Left ventricle myocardium inferior (tissue), 1 donor: Measurements from ENCODE around the gene PYGO2. TPM values are rescaled to one million over a fixed set of nuclear protein-coding genes. Genes with fewer than 3 reads are reported as not detected.

Source experiments
- DNase-seq: peaks from one replicate; pipeline ENCODE4 v3.0.0-alpha.2; 2020
- H3K27ac ChIP-seq: fragments of 200-600 bp; replicated peaks from 2 replicates; pipeline ENCODE4 v1.8.0; 2021
- H3K27me3 ChIP-seq: fragments of 200-600 bp; 2 replicates; pipeline ENCODE4 v1.8.0; 2021; ENCODE audit warnings: low read depth
- H3K36me3 ChIP-seq: fragments of 200-600 bp; 2 replicates; pipeline ENCODE4 v1.8.0; 2021
- H3K4me1 ChIP-seq: fragments of 200-600 bp; 2 replicates; pipeline ENCODE4 v1.8.0; 2021
- H3K4me3 ChIP-seq: fragments of 200-600 bp; 2 replicates; pipeline ENCODE4 v1.8.0; 2021; ENCODE audit warnings: mild to moderate bottlenecking, moderate library complexity
- H3K9me3 ChIP-seq: fragments of 200-600 bp; replicated peaks from 2 replicates; pipeline ENCODE4 v1.8.0; 2021
- intact Hi-C: fragments of 100-400 bp; cut with micrococcal nuclease; formaldehyde crosslinking; loops from one replicate; pipeline ENCODE4 v1.11.0; 2022
- total RNA-seq: library from RNA; stranded (reverse); fragmentation: NEBNext Ultra II Directional; extraction: Animal tissue kit (Norgen Biotek cat#: 25700); gene quantifications from one replicate; pipeline ENCODE4 v1.2.1, GENCODE V29; 2021
- TF ChIP-seq, protein P1 (sequence below): fragments of 200-600 bp; IDR thresholded peaks from 2 replicates; pipeline ENCODE4 v1.8.0; 2021; ENCODE audit warnings: antibody characterized with exemption, mild to moderate bottlenecking, borderline replicate concordance
- donor health status: DM: no; HTN: yes; CAD: no; lungs with severe emphysema.

The PYGO2 gene
- total RNA-seq, 1 donor from 2014 or later = 12.9 TPM

DNA sequence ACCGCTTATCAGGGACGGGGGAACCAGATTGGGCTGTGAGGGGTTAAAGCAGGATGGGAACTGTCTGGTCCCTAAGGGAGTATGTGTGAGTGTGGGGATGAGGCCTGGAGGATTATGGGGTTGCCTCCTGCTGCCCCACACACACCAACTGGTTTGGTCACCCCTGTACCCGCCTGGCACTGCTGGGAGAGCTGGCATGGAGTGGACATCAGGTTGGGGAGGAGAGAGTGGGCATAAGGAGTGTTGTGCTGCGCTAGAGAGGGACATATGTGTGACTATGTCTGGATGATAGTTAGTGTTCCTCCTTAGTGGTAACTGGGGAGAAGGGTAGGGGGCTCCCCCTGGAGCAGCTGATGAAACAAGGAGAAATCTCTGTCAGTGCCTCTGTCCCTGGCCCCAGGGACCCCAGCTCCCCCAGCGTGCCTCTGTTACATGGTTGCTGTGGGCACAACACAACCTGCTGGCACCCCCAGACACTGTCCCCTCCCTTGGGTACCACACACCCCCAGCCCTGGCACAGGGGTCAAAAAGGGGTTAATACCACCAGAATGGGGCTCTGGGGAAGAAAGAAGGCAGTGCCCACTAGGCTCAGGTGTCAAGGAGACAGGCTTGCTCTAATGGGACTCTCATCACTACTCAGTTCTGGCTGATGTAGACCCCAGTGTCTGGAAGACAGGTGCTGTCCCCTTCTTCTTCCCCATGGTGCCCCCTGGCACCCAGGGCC is 42.9 kb upstream of the PYGO2 start:
- Histone ChIP-seq H3K4me1 (peaks cover 89% of the 10 kb centered on the region), H3K27ac (peak overlapping the region; percentile 95), H3K9me3 (no peaks in the 10 kb centered on the region), H3K27me3 (no peaks in the 10 kb centered on the region), H3K4me3 (peak overlapping the region; percentile 95), H3K36me3 (no peaks in the 10 kb centered on the region)
- intact Hi-C loops = no loop called here
- no peak for DNase-seq
- TF ChIP-seq, protein P1, sequence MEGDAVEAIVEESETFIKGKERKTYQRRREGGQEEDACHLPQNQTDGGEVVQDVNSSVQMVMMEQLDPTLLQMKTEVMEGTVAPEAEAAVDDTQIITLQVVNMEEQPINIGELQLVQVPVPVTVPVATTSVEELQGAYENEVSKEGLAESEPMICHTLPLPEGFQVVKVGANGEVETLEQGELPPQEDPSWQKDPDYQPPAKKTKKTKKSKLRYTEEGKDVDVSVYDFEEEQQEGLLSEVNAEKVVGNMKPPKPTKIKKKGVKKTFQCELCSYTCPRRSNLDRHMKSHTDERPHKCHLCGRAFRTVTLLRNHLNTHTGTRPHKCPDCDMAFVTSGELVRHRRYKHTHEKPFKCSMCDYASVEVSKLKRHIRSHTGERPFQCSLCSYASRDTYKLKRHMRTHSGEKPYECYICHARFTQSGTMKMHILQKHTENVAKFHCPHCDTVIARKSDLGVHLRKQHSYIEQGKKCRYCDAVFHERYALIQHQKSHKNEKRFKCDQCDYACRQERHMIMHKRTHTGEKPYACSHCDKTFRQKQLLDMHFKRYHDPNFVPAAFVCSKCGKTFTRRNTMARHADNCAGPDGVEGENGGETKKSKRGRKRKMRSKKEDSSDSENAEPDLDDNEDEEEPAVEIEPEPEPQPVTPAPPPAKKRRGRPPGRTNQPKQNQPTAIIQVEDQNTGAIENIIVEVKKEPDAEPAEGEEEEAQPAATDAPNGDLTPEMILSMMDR = no peak

DNA sequence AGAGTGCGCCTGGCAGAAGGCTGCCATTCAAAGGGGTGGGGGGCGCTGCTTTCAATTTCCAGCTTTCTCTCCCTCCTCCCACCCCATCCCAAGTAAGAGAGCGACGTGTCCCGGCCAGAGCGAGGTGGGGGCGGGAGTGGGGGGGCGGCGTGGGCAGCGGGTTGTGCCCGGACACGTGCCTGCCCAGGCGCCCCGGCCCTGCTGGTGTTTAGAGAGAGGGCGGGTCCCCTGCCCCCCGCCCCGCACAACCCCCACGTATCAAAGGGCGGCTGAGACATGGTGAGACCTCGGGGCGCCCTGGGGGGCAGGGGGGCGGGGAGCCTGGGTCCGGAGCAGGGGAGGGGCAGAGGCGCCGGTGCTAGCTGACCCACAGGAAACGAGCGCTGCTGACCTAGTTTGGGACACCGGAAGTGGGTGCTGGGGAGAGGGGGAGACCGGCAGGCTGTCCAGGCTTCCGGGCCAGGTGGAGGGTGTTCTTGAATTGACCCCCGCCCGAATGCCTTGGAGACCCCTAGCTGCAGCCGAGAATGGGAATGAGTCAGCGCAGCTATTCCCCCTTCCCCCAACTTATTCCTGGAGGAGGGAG is 42.3 kb upstream of the PYGO2 start:
- Histone ChIP-seq H3K36me3 (no peaks in the 10 kb centered on the region), H3K4me3 (peak overlapping the region; percentile 95), H3K27me3 (no peaks in the 10 kb centered on the region), H3K4me1 (peaks cover 89% of the 10 kb centered on the region), H3K27ac (peak overlapping the region; percentile 95), H3K9me3 (no peaks in the 10 kb centered on the region)
- TF ChIP-seq, protein P1 = no peak
- intact Hi-C loops = no loop called here
- peak; percentile 80 for DNase-seq

DNA sequence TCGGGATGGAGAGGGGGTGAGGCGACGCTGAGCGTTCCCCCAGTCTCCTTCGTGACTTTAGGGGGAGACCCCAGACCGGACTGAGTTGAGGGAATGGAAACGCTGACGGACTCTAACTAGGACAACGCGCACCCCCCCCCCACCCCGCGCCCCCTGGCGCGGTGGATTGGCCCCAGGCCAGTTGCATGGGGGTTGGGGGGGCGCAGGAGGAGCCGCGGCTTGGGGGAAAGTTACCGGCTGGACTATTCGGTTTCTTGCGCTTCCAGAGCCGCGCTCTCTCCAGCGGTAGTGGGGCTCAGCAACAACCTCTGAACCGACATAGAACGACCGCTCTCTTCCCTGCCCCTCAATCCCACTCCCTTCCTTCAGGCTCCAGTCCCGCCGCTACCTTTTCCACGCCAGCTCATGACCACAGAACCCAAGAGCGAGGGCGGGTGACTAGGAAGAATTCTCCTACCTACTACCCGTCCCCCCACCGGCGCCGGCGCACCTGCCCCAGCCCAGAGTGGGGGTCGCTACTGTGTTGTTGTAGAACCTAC is 41.7 kb upstream of the PYGO2 start:
- Histone ChIP-seq H3K4me3 (peak overlapping the region; percentile 95), H3K36me3 (no peaks in the 10 kb centered on the region), H3K27me3 (no peaks in the 10 kb centered on the region), H3K4me1 (peaks cover 87% of the 10 kb centered on the region), H3K9me3 (no peaks in the 10 kb centered on the region), H3K27ac (peak overlapping the region; percentile 95)
- DNase-seq = no peak
- intact Hi-C loops = no loop called here
- TF ChIP-seq, protein P1 = no peak

DNA sequence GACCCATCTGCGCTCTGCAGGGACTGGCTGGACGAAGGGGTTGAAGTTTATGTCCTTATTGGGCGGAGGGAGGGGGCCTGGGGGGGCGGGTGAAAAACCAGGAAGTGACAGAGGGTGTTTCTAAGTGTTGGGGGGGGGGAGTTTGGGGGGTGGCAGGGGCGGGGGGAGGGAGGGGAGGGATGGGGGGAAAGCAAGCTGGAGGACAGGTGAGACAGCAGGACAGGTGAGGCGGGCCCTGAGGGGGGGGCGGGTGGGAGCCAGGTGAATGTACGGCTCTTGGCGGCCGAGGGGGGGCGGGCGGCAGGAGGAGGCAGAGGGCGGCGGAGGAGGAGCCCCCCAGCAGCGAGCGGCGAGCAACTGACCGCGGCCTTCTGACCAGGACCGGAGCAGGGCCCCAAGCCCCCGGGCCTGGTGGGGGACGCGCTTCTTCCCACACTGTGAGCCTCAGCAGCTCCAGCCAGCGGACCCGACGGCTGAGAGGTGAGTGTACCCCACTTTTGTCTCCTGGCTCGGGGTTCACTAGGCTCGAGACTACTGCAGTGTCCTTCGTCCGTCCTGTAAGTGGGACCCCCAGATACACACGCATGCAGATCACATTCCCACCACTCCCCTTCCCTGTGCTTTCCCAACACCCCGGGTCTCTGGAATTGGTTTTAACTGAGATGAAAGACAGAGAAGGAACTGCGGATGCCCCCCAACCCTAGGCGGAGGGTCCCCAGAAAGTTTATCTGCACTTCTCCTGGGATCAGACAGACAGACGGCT is 41.1 kb upstream of the PYGO2 start, which contains the start of gene ZBTB7B:
TSS of gene ZBTB7B (plus strand) at position 339 of the 763 bp plus-strand sequence. CDS start 11,859 bp downstream, outside the sequence.
- no peaks in the 10 kb centered on the region for H3K36me3 ChIP-seq
- no peaks in the 10 kb centered on the region for H3K9me3 ChIP-seq
- H3K4me1 ChIP-seq = peaks cover 80% of the 10 kb centered on the region
- H3K4me3 ChIP-seq = peak within 1 kb of the TSS; percentile 95
- no peak for DNase-seq
- peak within 1 kb of the TSS; percentile 95 for H3K27ac ChIP-seq
- intact Hi-C loops = no loop called here
- TF ChIP-seq, protein P1 = no peak
- H3K27me3 ChIP-seq = no peaks in the 10 kb centered on the region

DNA sequence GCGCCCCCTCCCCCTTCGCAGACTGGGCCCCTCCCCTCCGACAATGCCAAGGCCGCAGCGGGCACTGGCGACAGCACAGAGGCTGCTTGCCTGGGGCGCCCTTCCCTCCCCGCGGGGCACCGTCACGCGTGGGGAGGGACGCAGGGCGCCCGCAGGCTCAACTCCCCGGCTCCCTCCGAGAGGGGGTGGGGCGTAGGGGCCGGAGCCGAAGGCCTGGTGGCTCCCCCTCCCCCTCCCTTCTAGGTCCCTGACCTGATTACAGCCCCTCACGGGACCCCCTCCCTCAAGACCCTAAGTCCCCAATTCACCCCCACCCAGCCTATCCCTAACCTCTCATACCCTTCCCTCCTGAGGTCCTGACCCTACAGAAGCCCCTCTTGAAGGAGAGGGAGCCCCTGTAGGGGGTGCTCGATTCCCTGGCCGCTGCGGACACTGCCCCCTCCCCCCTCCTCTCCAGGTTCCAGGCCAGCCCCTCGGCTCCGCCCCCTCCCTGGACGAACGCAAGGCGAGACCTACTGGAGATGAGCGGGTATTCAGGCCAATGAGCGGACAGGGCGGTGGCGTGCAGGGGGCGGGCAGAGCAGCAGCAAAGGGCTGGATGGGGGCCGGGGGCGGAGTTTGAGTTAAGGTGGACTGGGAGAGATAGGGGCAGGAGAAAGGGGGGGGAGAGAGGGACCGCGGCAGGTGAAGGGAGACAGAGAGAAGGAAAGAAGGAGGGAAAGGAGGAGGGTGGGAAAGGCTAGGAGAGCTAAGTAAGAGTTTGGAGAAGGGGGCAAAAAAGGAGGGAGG is 40.3 kb upstream of the PYGO2 start:
- Histone ChIP-seq H3K27ac (peak overlapping the region; percentile 95), H3K4me1 (peaks cover 73% of the 10 kb centered on the region), H3K9me3 (no peaks in the 10 kb centered on the region), H3K27me3 (no peaks in the 10 kb centered on the region), H3K4me3 (peak overlapping the region; percentile 95), H3K36me3 (no peaks in the 10 kb centered on the region)
- peak; percentile 100 for DNase-seq
- TF ChIP-seq, protein P1 = peak; percentile 51
- intact Hi-C loops = no loop called here
